Measurements from ENCODE around the gene THSD4.

Gene THSD4

GRCh38 chr15:71588746-71589145 lies 473.5 kb downstream of the THSD4 start:
- Histone ChIP-seq H3K4me3 (replicated peaks; ENCODE audit: insufficient read depth, low read length) (no peak overlapping the region), H3K27me3 (ENCODE audit: insufficient read depth, poor library complexity, severe bottlenecking) (no peaks in the 10 kb centered on the region), H3K27ac (replicated peaks) (no peak overlapping the region)
- no peak for TF ChIP-seq SPI1 (IDR thresholded peaks at IDR 0.05; ENCODE audit: borderline replicate concordance, low read depth)
- no peak for TF ChIP-seq CTCF (IDR thresholded peaks at IDR 0.05; ENCODE audit: insufficient read depth, low read length)
- no peak for TF ChIP-seq GABPA (IDR thresholded peaks at IDR 0.05; ENCODE audit: low read depth)
- no peak for TF ChIP-seq POLR2AphosphoS5 (IDR thresholded peaks at IDR 0.05; ENCODE audit: low read depth)
- TF ChIP-seq, protein P1, sequence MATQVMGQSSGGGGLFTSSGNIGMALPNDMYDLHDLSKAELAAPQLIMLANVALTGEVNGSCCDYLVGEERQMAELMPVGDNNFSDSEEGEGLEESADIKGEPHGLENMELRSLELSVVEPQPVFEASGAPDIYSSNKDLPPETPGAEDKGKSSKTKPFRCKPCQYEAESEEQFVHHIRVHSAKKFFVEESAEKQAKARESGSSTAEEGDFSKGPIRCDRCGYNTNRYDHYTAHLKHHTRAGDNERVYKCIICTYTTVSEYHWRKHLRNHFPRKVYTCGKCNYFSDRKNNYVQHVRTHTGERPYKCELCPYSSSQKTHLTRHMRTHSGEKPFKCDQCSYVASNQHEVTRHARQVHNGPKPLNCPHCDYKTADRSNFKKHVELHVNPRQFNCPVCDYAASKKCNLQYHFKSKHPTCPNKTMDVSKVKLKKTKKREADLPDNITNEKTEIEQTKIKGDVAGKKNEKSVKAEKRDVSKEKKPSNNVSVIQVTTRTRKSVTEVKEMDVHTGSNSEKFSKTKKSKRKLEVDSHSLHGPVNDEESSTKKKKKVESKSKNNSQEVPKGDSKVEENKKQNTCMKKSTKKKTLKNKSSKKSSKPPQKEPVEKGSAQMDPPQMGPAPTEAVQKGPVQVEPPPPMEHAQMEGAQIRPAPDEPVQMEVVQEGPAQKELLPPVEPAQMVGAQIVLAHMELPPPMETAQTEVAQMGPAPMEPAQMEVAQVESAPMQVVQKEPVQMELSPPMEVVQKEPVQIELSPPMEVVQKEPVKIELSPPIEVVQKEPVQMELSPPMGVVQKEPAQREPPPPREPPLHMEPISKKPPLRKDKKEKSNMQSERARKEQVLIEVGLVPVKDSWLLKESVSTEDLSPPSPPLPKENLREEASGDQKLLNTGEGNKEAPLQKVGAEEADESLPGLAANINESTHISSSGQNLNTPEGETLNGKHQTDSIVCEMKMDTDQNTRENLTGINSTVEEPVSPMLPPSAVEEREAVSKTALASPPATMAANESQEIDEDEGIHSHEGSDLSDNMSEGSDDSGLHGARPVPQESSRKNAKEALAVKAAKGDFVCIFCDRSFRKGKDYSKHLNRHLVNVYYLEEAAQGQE (IDR thresholded peaks at IDR 0.05; ENCODE audit: insufficient replicate concordance, low read depth), result no peak
- DNase-seq (ENCODE audit: low read depth in 1 of 2, low spot score in 1 of 2), result no peak

- H3K27me3 ChIP-seq (ENCODE audit: insufficient read depth, poor library complexity, severe bottlenecking), result no peaks in the 10 kb centered on the region
- no peak overlapping the region for H3K4me3 ChIP-seq (replicated peaks; ENCODE audit: insufficient read depth, low read length)
- no peak for DNase-seq (ENCODE audit: low read depth in 1 of 2, low spot score in 1 of 2)
- no peak overlapping the region for H3K27ac ChIP-seq (replicated peaks)
- TF ChIP-seq SPI1 (IDR thresholded peaks at IDR 0.05; ENCODE audit: borderline replicate concordance, low read depth), result no peak
- no peak for TF ChIP-seq CTCF (IDR thresholded peaks at IDR 0.05; ENCODE audit: insufficient read depth, low read length)
- TF ChIP-seq, protein P1 (IDR thresholded peaks at IDR 0.05; ENCODE audit: insufficient replicate concordance, low read depth), result no peak
- no peak for TF ChIP-seq GABPA (IDR thresholded peaks at IDR 0.05; ENCODE audit: low read depth)
- TF ChIP-seq POLR2AphosphoS5 (IDR thresholded peaks at IDR 0.05; ENCODE audit: low read depth), result no peak
Observed at GRCh38 chr15:71591057-71591456, 475.8 kb downstream of the THSD4 start.

DNA sequence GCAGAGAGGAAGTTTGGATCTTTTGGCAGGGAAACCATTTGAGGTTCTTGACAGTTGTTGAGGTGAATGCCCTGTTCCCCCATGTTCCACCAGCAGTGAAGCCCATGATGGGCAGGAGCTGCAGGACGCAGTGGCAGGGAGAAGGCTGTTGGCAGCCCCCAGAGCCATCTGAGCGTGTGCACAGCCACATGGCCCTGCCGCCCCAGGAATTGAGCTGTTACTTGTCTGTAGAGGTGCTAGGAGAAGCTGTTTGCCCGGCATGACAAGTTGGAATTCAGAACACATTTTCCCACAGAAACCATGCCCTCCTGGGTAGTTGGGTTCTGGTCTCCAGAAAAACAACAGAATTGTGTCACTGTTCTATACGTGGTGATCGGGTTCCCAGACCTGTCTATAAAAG lies 476.9 kb downstream of the THSD4 start:
- TF ChIP-seq CTCF (IDR thresholded peaks at IDR 0.05; ENCODE audit: insufficient read depth, low read length) (no peak), SPI1 (IDR thresholded peaks at IDR 0.05; ENCODE audit: borderline replicate concordance, low read depth) (no peak), GABPA (IDR thresholded peaks at IDR 0.05; ENCODE audit: low read depth) (no peak), POLR2AphosphoS5 (IDR thresholded peaks at IDR 0.05; ENCODE audit: low read depth) (no peak)
- TF ChIP-seq, protein P1 (IDR thresholded peaks at IDR 0.05; ENCODE audit: insufficient replicate concordance, low read depth), result no peak
- Histone ChIP-seq H3K4me3 (replicated peaks; ENCODE audit: insufficient read depth, low read length) (no peak overlapping the region), H3K27ac (replicated peaks) (no peak overlapping the region), H3K27me3 (ENCODE audit: insufficient read depth, poor library complexity, severe bottlenecking) (no peaks in the 10 kb centered on the region)
- DNase-seq (ENCODE audit: low read depth in 1 of 2, low spot score in 1 of 2), result no peak

All from HL-60 (cell line).